ENCODE measurements around the gene CCDC60.

- TF ChIP-seq, protein P1, sequence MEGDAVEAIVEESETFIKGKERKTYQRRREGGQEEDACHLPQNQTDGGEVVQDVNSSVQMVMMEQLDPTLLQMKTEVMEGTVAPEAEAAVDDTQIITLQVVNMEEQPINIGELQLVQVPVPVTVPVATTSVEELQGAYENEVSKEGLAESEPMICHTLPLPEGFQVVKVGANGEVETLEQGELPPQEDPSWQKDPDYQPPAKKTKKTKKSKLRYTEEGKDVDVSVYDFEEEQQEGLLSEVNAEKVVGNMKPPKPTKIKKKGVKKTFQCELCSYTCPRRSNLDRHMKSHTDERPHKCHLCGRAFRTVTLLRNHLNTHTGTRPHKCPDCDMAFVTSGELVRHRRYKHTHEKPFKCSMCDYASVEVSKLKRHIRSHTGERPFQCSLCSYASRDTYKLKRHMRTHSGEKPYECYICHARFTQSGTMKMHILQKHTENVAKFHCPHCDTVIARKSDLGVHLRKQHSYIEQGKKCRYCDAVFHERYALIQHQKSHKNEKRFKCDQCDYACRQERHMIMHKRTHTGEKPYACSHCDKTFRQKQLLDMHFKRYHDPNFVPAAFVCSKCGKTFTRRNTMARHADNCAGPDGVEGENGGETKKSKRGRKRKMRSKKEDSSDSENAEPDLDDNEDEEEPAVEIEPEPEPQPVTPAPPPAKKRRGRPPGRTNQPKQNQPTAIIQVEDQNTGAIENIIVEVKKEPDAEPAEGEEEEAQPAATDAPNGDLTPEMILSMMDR (IDR thresholded peaks at IDR 0.05): no peak
- TF ChIP-seq POLR2A (IDR thresholded peaks at IDR 0.05): no peak
Measured at GRCh38 chr12:119512772-119513497, 178.4 kb downstream of the CCDC60 start.

Measured in adrenal gland (tissue), 5 donors.